Activated naive CD4-positive, alpha-beta T cell (primary cell): ENCODE measurements around the gene ANKRD22.
"Not testable (repeated sequence)": the region's sequence is repeated elsewhere in the genome, so short reads cannot be mapped to it uniquely, and the experiment has no call there.

Source experiments
- DNase-seq, 4 experiments: peaks; one replicate each; lab custom pipeline; 2025; lab: John Stamatoyannopoulos, UW

ANKRD22 gene

DNA sequence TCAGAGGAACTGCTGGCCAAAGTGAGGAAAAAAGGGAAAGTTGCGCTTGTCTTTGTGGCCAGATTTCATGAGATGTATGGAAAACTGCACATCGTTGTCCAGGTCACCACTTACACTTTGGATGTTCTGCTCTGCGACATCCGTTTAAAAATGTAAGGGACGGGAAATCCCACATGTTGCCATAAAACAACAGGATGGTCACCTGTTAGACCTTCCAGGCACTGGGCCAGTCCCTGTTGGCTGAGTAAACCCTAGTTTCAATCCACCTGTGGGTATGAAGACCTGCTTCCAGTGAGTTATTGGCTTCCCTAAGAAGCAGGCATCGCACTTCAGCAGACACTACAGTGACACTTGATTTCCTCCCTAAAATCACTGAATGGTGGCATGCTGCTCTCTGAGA is 25.7 kb upstream of the ANKRD22 start:
- DNase-seq, result no peak

DNA sequence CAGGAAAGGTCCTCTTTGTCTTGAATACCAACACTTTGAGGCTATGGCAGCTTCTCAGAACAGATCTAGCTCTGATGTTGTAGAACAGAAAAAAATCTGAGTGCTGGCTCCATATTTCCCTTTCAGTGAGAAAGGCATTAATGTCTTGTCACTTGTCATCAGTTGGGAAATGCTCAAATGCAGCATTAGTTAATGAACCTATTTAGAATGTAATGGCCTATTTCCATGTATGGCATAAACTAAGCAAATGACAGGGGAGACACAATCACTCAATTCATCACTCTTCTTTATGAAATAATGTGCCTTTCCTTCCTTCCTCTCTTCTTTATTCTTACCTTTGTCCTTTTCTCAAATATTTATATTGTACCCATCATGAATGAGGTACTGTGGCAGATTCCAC is 23.4 kb upstream of the ANKRD22 start:
- DNase-seq, result no peak

DNA sequence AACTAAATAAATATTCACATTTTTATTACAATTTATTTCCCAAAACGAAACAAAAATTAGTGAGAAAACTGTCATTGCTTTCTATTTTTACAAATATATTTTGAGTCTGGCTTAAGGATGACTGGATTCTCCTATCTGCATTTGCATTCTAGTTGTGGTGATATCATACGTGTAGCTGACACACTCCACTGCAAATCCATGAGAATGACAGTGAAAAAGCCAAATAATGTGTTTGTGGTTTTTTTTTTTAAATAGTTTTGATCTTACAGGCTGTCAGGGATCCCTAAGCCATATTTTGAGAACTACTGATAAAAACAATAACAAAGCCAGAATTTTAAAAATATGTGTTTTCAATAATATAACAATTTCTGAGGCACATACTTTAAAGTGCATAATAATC is 22.6 kb upstream of the ANKRD22 start:
- no peak for DNase-seq

DNA sequence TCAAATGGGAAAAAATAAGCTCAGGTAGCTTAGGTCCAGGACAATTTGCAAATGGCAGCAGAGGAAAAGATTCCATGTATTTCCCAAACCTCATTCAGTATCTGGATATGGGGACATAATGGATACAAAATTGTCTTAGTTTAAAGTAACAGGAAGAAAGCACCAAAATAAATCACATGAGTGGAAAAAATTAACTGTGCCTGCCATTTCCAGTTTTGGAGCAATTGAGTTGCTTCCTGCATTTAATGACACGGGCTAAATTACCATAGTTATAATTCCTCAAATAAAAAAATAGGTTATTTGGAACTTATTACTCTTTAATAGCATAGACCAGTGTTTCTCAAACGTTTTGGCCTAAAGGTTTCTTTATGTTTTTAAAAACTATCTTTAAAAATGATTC is 22.1 kb upstream of the ANKRD22 start:
- DNase-seq, result no peak

DNA sequence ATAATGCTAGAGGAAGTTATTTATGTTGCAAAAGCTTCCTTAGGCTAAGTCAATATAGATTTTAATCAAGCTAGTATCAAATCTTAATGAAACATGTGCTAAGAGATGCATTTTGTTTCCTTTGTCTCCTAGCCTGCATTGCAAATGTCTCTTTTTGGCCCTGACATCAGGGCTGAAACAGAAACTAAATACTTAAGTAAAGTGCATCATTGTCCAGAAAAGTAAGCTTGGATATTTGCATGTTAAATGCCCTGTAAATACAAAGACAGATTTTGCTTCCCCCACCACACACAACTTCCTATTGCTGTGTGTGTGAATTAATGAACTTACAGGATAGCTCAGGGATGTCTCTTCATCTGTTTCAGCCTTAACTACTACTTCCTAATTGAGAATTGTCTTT is 18.4 kb upstream of the ANKRD22 start:
- DNase-seq, result no peak

DNA sequence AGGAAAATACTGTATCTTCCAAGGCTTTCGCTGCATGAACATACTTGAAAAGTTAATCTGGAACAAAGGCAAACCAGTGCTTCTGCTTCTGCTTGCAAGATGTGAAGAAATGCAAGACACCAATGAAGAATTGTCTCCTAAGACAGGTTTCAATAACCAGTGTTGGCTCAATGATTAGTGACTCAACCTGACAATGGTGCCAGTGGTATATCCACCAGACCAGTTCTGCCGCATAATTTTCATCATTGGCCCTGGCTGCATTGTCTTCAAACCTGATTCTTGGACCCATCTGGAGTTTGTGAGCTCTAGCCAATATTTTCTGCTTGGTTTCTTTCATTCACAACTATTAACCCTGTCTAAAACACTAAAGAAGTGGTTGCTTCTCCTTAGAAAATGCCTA is 14.8 kb upstream of the ANKRD22 start:
- no peak for DNase-seq

DNA sequence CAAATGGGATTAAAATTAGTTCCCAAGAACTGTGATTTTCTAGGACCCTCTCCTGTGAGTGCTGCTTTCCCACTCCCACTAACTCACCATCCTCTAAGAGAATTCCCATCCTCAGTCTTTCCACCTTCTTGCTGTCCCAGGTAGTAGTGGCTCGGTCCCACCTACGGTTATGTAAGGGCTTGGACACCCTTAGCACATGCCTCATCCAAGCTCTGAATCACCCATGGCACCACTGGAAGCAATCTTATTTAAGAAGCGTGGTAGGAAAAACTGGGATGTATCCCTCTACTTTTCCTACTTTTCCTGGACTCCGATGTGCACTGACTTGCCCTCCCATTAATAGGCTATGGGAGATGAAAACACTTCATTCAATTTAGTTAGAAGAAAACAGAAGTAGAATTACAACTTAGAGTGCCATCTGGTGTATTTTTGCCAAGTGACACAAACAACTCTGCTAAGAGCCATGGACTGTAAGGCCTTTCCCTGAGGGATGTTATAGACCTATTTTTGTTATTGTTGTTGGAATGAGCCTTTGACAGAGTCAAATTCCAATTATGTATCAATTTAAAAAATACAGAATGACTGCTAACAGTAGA is 13.7 kb upstream of the ANKRD22 start:
- DNase-seq, result no peak

DNA sequence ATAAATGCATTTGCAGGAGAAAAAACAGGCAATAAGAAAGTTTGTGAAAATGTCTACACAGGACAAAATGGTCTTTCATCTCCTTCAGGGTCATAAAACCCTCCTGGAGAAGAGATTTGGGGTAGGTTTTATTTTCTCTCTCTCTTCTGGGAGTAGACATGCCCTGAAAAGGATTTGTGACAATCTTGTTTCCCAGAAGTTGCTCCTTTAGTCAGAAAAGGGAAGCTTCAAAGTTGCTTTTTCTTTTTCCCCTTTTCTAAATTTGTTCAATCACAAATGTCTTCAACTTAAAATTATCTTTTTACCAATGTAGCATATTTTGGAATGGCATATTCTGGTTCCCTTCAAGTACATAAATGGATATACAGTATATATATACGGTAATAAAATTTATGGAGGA is 9.4 kb upstream of the ANKRD22 start:
- DNase-seq, result no peak

DNA sequence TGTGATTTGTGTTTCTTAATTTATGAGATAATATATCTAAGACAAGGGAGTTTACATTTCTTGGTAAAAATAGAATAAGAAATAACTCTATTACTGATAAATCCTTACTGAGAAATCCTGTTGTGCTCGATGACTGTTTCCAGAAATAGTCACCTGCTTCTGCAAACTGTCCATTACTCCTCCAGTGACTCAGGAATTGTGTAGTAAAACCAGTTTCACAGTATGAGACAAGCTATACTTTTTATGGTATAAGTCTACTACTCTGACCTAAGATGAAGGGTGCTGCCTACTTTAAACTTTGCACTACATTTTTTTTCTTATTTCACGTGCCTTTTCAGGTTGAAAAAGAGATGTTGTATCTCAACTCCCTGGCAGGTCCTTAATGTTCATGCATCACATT is 6.8 kb upstream of the ANKRD22 start:
- DNase-seq, result no peak

DNA sequence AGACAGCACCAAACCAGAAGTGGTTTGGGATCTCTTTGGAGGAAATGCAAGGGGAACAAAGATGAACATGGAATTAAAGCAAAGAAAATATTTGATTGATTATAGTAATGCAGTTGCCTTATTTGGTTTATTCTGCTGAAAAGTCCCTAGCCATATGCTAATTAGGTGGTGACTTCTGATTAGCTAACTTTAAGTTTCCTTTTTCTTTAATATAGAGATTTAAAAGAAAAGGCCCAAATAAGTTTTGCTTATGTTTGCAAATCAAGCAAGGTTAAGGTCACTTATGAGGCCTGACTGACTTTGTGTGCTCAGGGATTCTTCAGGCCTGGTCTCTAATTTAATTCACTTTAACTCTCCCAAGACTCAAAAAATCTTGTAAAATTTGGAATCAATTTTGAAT is 6.2 kb upstream of the ANKRD22 start:
- DNase-seq, result no peak

DNA sequence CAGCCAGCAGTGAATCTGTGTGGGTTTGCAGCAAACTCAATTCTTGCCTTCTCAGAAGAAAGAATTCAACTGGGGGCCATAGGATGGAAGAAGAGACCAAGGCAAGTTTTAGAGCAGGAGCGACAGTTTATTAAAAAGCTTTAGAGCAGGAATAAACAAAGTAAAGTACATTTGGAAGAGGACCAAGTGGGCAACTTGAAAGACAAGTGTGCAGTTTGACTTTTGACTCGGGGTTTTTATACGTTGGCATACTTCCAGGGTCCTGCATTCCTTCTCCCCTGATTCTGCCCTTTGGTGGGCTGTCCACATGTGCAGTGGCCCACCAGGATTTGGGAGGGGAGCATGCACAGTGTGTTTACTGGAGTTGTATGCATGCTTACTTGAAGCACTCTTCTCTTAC is 3.0 kb upstream of the ANKRD22 start:
- no peak for DNase-seq

DNA sequence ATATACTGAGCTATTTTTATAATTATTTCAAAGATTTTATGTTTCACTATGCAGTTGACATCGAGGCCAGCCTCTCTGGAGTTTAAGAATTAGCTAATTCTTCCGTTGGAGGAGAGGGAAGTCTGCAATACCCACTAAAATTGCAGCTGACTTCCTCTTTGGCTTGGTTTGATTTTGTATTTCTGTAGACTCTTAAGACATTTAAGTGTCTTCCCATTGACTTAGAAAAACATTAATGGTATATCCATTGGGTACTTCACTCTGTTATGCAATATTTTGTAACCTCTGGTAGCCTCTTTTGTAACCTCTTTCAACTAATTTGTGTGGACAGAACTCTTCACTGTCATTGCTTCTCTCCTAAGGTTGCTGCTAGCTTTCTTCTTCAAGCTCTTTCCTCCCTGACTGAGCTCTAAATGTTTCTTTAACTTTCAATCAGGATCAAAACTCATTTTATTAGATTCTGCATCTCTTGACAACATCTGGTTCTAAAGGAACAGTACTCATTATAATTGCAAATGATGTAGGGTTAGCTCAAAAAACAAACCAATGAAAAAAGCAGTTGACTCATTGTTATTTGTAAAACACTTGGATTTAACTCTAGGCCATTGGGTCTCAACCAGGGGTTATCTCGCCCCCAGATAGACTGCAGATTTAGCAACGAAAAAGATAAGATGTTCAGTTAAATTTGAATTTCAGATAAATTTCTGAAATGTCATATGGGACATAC is 1.7 kb upstream of the ANKRD22 start:
- DNase-seq, result no peak

DNA sequence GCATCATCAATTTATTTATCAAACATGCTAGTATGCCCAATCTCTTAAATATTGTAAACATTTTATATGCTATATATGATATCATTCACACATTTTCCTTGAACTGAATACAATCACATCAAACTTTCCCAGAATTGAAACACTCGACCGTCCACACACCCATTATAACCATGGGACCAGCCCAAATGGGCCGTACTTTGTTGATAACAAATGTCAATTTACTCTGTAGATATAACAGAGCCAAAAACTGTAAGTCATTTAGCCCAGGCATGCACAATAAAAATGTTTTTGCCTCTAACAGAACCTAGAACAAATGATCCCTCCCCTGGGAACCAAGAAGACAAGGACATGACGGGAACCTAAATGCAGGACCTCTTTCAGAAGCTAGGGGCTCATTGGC is 683 bp upstream of the ANKRD22 start:
- DNase-seq, result no peak

DNA sequence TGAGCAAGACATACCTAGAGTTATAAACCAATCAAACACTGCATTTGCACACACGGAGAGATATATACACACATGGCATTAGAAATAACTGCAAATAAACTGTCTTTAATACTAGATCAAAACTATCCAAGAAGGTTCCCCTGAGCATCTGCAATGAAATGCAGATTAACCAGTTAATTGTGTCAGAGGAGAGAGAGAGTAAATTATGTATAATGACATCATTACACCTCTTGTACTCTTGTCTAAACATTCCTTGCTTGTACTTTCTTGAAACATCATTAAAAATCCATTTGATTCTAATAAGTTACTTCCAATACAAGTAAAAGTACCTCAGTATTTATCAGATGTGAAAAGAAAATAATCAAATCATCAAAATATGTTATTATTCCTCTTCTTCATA is 932 bp downstream of the ANKRD22 start:
- no peak for DNase-seq

DNA sequence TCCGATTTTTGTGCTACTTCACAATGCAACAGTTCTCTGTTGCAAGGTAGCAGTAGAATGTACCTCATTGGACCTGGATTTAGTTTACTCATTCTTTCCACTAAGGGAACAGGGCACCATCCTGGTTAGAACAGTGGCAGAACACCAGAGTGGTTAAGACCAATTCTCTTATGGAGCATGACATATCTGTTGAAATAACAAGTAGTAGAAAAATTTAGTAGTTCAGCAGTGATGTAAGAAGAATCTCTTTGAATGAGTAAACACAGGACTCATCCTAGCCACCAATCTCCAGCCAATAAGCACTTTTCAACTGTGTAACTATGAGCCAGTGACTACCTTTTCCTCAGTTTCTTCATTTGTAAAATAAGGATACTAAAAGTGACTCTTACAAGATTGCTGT is 2.4 kb downstream of the ANKRD22 start:
- no peak for DNase-seq

DNA sequence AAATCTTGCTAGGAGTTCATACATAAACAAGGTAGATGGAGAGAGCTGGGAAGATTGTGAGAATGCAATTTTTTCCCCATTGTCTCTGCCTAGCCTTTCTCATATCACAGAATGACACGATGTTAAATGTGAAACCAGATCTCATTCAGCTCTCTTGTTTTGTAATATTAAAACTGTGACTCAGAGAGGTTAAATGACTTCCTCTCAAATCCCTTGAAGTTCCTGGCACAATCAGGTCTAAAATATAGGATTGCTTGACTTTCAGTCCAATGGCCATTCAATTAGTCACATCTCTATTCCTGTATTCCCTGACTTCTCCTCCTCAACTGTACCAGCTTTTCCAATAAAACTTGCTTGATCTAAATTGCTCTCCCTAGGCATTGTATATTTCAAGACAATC is 3.1 kb downstream of the ANKRD22 start:
- DNase-seq, result no peak

DNA sequence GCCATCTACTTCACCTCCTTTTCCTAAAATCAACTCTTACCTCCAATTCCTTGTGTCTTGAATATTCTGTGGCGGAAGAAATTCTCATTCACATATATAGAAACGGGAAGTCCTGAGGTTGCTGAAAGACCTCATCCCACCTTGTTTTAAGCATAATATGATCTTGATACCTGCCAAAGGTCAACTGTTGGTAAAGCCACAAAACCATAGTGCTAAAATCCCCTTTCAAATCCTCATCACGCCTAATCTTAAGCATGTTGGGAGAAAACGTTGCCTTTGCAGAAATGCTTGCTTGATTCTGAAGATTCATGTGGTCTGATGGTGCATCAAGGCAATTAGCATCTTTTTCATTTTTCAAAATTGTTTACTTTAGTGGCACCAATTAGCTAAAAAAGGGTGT is 8.5 kb downstream of the ANKRD22 start:
- DNase-seq, result no peak

DNA sequence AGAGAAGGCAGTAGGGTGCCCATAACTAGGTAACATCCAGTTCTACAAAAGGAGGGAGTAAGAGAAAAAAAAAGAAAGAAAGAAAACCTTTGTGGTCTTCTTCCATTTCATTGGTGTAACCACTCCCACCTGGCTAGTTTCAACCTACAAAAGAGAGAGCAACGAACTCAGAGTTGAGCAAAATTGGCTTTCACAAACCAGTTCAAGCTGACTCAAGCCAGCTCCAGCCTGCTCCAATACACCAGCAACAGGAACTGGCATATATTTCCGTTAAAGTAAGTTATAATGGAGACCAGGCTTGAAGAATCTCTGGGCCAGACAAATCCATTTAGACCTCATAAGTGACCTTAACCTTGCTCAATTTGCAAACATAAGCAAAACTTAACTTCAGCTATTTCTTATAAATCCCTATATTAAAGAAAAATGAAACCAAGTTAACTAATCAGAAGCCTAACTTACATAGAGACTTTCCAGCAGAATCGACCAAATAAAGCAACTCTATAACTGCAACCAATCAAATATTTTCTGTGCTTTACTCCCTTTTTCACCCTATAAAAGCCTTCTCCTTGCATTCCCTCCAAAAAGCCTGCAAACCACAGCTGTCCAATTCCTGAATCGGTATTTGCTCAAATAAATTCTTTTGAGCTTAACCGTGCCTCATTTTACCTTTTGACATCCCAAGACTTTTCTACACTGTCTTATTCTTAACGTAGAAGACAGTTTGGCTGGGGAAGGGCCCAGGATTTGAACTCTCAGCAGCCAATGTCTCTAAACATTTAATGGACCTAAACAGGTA is 10.1 kb downstream of the ANKRD22 start:
- no peak for DNase-seq

DNA sequence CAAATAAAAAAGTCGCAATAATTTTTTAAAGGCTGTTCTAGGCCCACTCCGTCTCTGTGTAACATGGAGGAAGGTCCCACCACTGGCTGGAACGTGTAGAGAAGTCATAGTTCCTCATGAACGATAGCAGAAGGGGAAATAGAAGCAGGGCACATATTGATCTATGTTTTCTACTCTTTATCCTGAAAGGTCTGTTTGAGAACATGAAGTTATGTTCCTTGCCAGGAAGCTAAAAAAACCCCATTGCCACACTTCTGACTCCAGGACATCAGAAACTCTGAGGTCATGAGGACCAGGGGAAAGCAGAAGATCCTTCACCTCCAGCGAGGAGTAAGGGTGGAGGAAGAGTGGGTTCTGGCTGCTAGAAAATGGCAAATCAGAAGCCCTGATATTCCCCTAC is 10.8 kb downstream of the ANKRD22 start:
- no peak for DNase-seq

DNA sequence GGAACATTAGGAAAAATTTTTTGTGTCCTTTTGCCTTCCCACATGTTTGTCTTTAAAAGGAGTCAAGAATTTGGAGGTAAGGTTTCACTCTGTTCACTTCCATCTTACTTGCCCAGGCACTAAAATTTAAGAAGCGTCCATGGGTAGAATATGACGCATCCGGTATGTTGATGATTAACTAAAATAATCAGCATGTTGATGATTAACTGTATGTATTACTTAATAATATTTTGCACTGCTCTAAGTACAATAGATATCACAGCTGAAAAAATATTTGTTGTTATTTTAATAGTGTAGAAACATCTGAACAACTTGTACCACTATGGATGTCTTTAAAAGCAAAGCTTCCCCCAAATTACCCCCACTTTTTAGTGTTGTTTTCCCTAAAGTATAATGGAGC is 11.5 kb downstream of the ANKRD22 start:
- no peak for DNase-seq

DNA sequence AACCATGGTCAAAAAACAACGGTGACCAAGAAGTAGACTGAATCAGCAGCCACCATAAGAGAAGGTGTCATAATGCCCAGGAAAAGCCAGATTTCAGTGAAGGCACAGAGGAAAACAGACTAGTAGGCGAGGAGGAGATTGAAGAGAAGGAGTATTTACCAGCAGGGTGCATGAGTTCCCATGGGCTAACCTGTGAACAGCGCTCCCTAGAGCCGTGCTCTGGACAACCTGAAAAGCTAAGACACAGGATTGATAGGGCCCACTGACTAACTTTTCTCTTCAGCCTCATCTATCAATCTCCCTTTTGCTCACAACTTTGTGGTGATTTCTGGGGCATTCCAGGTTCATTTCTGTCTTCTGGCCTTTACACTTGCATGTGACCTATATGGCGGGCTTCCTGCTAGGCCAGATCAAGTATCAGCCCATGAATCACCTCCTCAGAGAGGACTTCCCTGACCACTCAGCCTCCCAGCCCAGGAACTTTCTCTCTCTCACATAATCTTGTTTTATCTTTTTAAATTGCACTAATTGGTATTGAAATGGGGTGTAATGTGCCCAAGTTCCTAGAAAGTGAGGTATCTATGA is 12.8 kb downstream of the ANKRD22 start:
- DNase-seq, result no peak

DNA sequence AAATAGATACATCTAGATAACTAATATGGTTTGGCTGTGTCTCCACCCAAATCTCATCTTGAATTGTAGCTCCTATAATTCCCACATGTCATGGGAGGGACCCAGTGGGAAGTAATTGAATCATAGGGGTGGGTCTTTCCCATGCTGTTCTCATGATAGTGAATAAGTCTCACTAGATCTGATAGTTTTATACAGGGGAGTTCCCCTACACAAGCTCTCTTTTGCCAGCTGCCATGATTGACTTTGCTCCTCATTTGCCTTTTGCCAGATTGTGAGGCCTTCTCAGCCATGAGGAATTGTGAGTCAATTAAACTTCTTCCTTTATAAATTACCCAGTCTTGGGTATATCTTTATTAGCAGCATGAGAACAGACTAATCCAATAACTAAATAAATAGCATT is 14.0 kb downstream of the ANKRD22 start:
- not testable (repeated sequence) for DNase-seq

DNA sequence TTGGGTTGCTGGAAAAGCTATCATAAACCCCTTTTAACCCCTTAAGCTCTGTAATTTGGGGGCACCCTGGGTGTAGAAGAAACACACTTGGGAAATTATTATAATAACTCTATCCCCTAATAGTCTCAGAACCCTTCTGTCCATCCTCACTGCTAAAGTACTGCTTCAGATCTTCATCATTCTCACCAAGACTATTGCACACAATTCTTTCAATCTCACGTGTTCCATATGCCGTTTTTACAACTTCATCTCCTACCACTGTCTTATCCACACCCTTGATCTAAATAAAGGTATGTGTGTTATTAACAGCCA is 15.8 kb downstream of the ANKRD22 start:
- no peak for DNase-seq
